WTC11 (cell line): ENCODE data around the gene SSR3.

Source experiments
- ZNF263 ChIP-seq: sonication (generic); formaldehyde crosslinking; IDR thresholded peaks from 2 replicates; pipeline ENCODE4 v1.8.1; 2022; ENCODE audit warnings: low read depth, mild to moderate bottlenecking, moderate library complexity, missing genetic modification reagents
- TF ChIP-seq, protein P1 (sequence below): sonication (generic); formaldehyde crosslinking; IDR thresholded peaks from 2 replicates; pipeline ENCODE4 v1.8.0; 2022; ENCODE audit warnings: mild to moderate bottlenecking, missing genetic modification reagents
- TF ChIP-seq, protein P2 (sequence below): fragments of 200-600 bp; IDR thresholded peaks from 2 replicates; pipeline ENCODE4 v1.8.0; 2022; ENCODE audit warnings: antibody characterized with exemption

DNA sequence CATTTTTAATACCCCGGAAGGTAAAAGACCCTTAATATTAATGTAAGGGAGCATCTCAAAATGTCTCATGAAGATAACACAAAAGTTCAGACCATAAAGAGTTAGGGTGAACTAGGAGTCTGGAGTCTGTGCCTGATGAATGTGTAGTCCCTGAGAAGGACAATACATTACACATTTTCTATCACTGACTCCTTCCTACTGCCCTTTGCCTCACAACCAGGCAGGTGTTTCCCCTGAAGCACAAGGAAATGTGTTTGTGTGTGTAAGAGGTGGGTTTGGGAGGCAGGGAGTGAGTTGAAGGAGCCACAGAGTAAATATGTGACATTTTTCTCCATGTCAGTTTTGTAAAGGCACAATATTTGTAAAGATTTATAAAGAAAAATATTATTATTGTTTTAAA is 59.1 kb downstream of the SSR3 start:
- TF ChIP-seq, protein P1, sequence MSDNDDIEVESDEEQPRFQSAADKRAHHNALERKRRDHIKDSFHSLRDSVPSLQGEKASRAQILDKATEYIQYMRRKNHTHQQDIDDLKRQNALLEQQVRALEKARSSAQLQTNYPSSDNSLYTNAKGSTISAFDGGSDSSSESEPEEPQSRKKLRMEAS (CRISPR knock-in tag): no peak
- TF ChIP-seq, protein P2, sequence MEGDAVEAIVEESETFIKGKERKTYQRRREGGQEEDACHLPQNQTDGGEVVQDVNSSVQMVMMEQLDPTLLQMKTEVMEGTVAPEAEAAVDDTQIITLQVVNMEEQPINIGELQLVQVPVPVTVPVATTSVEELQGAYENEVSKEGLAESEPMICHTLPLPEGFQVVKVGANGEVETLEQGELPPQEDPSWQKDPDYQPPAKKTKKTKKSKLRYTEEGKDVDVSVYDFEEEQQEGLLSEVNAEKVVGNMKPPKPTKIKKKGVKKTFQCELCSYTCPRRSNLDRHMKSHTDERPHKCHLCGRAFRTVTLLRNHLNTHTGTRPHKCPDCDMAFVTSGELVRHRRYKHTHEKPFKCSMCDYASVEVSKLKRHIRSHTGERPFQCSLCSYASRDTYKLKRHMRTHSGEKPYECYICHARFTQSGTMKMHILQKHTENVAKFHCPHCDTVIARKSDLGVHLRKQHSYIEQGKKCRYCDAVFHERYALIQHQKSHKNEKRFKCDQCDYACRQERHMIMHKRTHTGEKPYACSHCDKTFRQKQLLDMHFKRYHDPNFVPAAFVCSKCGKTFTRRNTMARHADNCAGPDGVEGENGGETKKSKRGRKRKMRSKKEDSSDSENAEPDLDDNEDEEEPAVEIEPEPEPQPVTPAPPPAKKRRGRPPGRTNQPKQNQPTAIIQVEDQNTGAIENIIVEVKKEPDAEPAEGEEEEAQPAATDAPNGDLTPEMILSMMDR: no peak
- no peak for TF ChIP-seq ZNF263 (CRISPR knock-in tag)
